Stimulated activated naive B cell treated with anti-CD40 and anti-IgM and Interleukin-4, amounts not matched to agents 10 μg/mL and 1 μg/mL and 100 μg/mL, for 72 hours (primary cell): ENCODE data around the gene LIN28B.

Experiments used
- ATAC-seq, 2 donors: fragments of 150-1000 bp; cut with Tn5 transposase; replicated peaks; 2 replicates each; pipeline ENCODE4 v1.10.0; 2021; ENCODE audit warnings: moderate library complexity in 1 of 2
- DNase-seq: peaks from one replicate; pipeline ENCODE4 v3.0.0; 2021
- H3K27ac Mint-ChIP-seq: one replicate; pipeline ENCODE4 v1.8.0; 2022; ENCODE audit warnings: mild to moderate bottlenecking, mixed read lengths
- H3K27me3 Mint-ChIP-seq, 2 donors: one replicate each; pipeline ENCODE4 v1.8.0; 2022; ENCODE audit warnings: mixed read lengths in 2 of 2
- H3K36me3 Mint-ChIP-seq, 2 donors: one replicate each; pipeline ENCODE4 v1.8.0; 2022; ENCODE audit warnings: mixed read lengths in 2 of 2, mild to moderate bottlenecking in 1 of 2
- H3K4me1 Mint-ChIP-seq, 2 donors: one replicate each; pipeline ENCODE4 v1.8.0; 2022; ENCODE audit warnings: mixed read lengths in 2 of 2, mild to moderate bottlenecking in 1 of 2
- H3K4me3 Mint-ChIP-seq, 2 donors: one replicate each; pipeline ENCODE4 v1.8.0; 2022; ENCODE audit warnings: mild to moderate bottlenecking in 2 of 2, mixed read lengths in 2 of 2, moderate library complexity in 1 of 2
- H3K9me3 Mint-ChIP-seq, 2 donors: one replicate each; pipeline ENCODE4 v1.8.0; 2022; ENCODE audit warnings: mixed read lengths in 2 of 2, mild to moderate bottlenecking in 1 of 2

Gene LIN28B

GRCh38 chr6:104956731-104957294, at the start of gene LIN28B:
Gene LIN28B, plus strand, starts transcription at chr6:104957107. Its CDS starts 144 bp downstream, at chr6:104957251.
- Mint-ChIP-seq H3K36me3 (peaks cover 0 to 3% of the 10 kb centered on the region in 2 donors), H3K27me3 (peaks cover 47 to 62% of the 10 kb centered on the region in 2 donors), H3K4me1 (peaks cover 8 to 10% of the 10 kb centered on the region in 2 donors), H3K4me3 (no peak within 1 kb of the TSS), H3K9me3 (peaks cover 3 to 6% of the 10 kb centered on the region in 2 donors), H3K27ac (no peak within 1 kb of the TSS)
- DNase-seq: no peak
- no peak for ATAC-seq

GRCh38 chr6:104908031-104908887, 48.6 kb upstream of the LIN28B start:
- H3K27me3 Mint-ChIP-seq: peaks cover 23 to 25% of the 10 kb centered on the region in 2 donors
- no peak for ATAC-seq

GRCh38 chr6:104908888-104909525, 47.9 kb upstream of the LIN28B start:
- no peaks in the 10 kb centered on the region for H3K4me1 Mint-ChIP-seq
- ATAC-seq (no peak), DNase-seq (no peak)
- H3K36me3 Mint-ChIP-seq: no peaks in the 10 kb centered on the region
- peaks cover 23 to 25% of the 10 kb centered on the region in 2 donors for H3K27me3 Mint-ChIP-seq
- no peak overlapping the region for H3K4me3 Mint-ChIP-seq
- no peak overlapping the region for H3K27ac Mint-ChIP-seq
- no peaks in the 10 kb centered on the region for H3K9me3 Mint-ChIP-seq

More at GRCh38 chr6:104908031-104908887, 48.6 kb upstream of the LIN28B start:
- DNase-seq: no peak
- H3K27ac Mint-ChIP-seq: no peak overlapping the region
- no peaks in the 10 kb centered on the region for H3K36me3 Mint-ChIP-seq
- H3K4me1 Mint-ChIP-seq: no peaks in the 10 kb centered on the region
- no peaks in the 10 kb centered on the region for H3K9me3 Mint-ChIP-seq
- no peak overlapping the region for H3K4me3 Mint-ChIP-seq

GRCh38 chr6:104921896-104922295, 35.0 kb upstream of the LIN28B start:
- Mint-ChIP-seq H3K36me3 (no peaks in the 10 kb centered on the region), H3K4me1 (no peaks in the 10 kb centered on the region), H3K27ac (no peak overlapping the region), H3K4me3 (no peak overlapping the region), H3K27me3 (peaks cover 12 to 15% of the 10 kb centered on the region in 2 donors), H3K9me3 (no peaks in the 10 kb centered on the region)
- DNase-seq (no peak), ATAC-seq (no peak)

GRCh38 chr6:104928141-104928540, 28.8 kb upstream of the LIN28B start:
- Mint-ChIP-seq H3K4me3 (no peak overlapping the region), H3K27me3 (peaks cover 4 to 12% of the 10 kb centered on the region in 2 donors), H3K4me1 (no peaks in the 10 kb centered on the region), H3K9me3 (no peaks in the 10 kb centered on the region), H3K27ac (no peak overlapping the region), H3K36me3 (no peaks in the 10 kb centered on the region)
- ATAC-seq (no peak), DNase-seq (no peak)

- DNase-seq (no peak), ATAC-seq (no peak)
- Mint-ChIP-seq H3K4me1 (no peaks in the 10 kb centered on the region), H3K36me3 (no peaks in the 10 kb centered on the region), H3K9me3 (no peaks in the 10 kb centered on the region), H3K27ac (no peak overlapping the region), H3K27me3 (peaks cover 0 to 12% of the 10 kb centered on the region in 2 donors), H3K4me3 (no peak overlapping the region)
Observed at GRCh38 chr6:104929353-104929752, 27.6 kb upstream of the LIN28B start.

- DNase-seq (no peak), ATAC-seq (no peak)
- Mint-ChIP-seq H3K27me3 (peaks cover 1 to 12% of the 10 kb centered on the region in 2 donors), H3K4me1 (no peaks in the 10 kb centered on the region), H3K36me3 (no peaks in the 10 kb centered on the region), H3K27ac (no peak overlapping the region), H3K9me3 (no peaks in the 10 kb centered on the region), H3K4me3 (no peak overlapping the region)
Observed at GRCh38 chr6:104930939-104931338, 26.0 kb upstream of the LIN28B start.

- H3K9me3 Mint-ChIP-seq: no peaks in the 10 kb centered on the region
- H3K27ac Mint-ChIP-seq: no peak overlapping the region
- H3K4me1 Mint-ChIP-seq: peaks cover 0 to 10% of the 10 kb centered on the region in 2 donors
- H3K27me3 Mint-ChIP-seq: peaks cover 28 to 39% of the 10 kb centered on the region in 2 donors
- no peak overlapping the region for H3K4me3 Mint-ChIP-seq
- peaks cover 0 to 4% of the 10 kb centered on the region in 2 donors for H3K36me3 Mint-ChIP-seq
- no peak for DNase-seq
- no peak for ATAC-seq
Observed at GRCh38 chr6:104936766-104937535, 20.0 kb upstream of the LIN28B start.

GRCh38 chr6:104940238-104940892, 16.5 kb upstream of the LIN28B start:
- peaks cover 0 to 4% of the 10 kb centered on the region in 2 donors for H3K36me3 Mint-ChIP-seq
- H3K4me1 Mint-ChIP-seq: peaks cover 0 to 10% of the 10 kb centered on the region in 2 donors
- DNase-seq (no peak), ATAC-seq (no peak)
- no peaks in the 10 kb centered on the region for H3K9me3 Mint-ChIP-seq
- peak overlapping the region in 1 of 2 donors; percentile 44 for H3K4me3 Mint-ChIP-seq
- peaks cover 28 to 39% of the 10 kb centered on the region in 2 donors for H3K27me3 Mint-ChIP-seq
- no peak overlapping the region for H3K27ac Mint-ChIP-seq

GRCh38 chr6:104940893-104941728, 15.8 kb upstream of the LIN28B start:
- peak; percentile 13 for DNase-seq

GRCh38 chr6:104941729-104942091, 15.2 kb upstream of the LIN28B start:
- H3K27ac Mint-ChIP-seq: no peak overlapping the region
- H3K9me3 Mint-ChIP-seq: no peaks in the 10 kb centered on the region
- DNase-seq: no peak
- H3K27me3 Mint-ChIP-seq: peaks cover 20 to 30% of the 10 kb centered on the region in 2 donors
- H3K4me1 Mint-ChIP-seq: peaks cover 0 to 10% of the 10 kb centered on the region in 2 donors
- H3K4me3 Mint-ChIP-seq: peak overlapping the region; percentile 71 to 75
- H3K36me3 Mint-ChIP-seq: peaks cover 0 to 4% of the 10 kb centered on the region in 2 donors
- ATAC-seq: no peak

More at GRCh38 chr6:104940893-104941728, 15.8 kb upstream of the LIN28B start:
- Mint-ChIP-seq H3K4me1 (peaks cover 0 to 10% of the 10 kb centered on the region in 2 donors), H3K27ac (no peak overlapping the region), H3K27me3 (peaks cover 25 to 36% of the 10 kb centered on the region in 2 donors), H3K4me3 (peak overlapping the region; percentile 71 to 75), H3K36me3 (peaks cover 0 to 4% of the 10 kb centered on the region in 2 donors), H3K9me3 (no peaks in the 10 kb centered on the region)
- ATAC-seq: peak; percentile 77 to 82

- H3K4me1 Mint-ChIP-seq: peaks cover 0 to 10% of the 10 kb centered on the region in 2 donors
- H3K27ac Mint-ChIP-seq: no peak overlapping the region
- H3K36me3 Mint-ChIP-seq: peaks cover 0 to 4% of the 10 kb centered on the region in 2 donors
- no peaks in the 10 kb centered on the region for H3K9me3 Mint-ChIP-seq
- H3K27me3 Mint-ChIP-seq: peaks cover 19 to 24% of the 10 kb centered on the region in 2 donors
- DNase-seq: no peak
- no peak overlapping the region for H3K4me3 Mint-ChIP-seq
- no peak for ATAC-seq
Observed at GRCh38 chr6:104943781-104944180, 13.1 kb upstream of the LIN28B start.

GRCh38 chr6:104949206-104949605, 7.7 kb upstream of the LIN28B start:
- DNase-seq (no peak), ATAC-seq (no peak)
- Mint-ChIP-seq H3K4me3 (no peak overlapping the region), H3K9me3 (peaks cover 3% of the 10 kb centered on the region in 2 donors), H3K4me1 (peaks cover 0 to 10% of the 10 kb centered on the region in 2 donors), H3K27ac (no peak overlapping the region), H3K27me3 (peaks cover 16 to 20% of the 10 kb centered on the region in 2 donors), H3K36me3 (peaks cover 0 to 3% of the 10 kb centered on the region in 2 donors)
